ENCODE measurements around the gene USP7. TPM values are rescaled to one million over a fixed set of nuclear protein-coding genes. Genes with fewer than 3 reads are reported as not detected.
"Not testable (repeated sequence)": the region's sequence is repeated elsewhere in the genome, so short reads cannot be mapped to it uniquely, and the experiment has no call there.

The USP7 gene
- total and polyA plus RNA-seq, 2 experiments from 2014 or later, result 38.0 to 40.8 TPM

- Histone ChIP-seq H3K4me2 (no peak overlapping the region), H3K27me3 (no peaks in the 10 kb centered on the region), H2AFZ (no peak overlapping the region), H4K20me1 (ENCODE audit: insufficient read depth, poor library complexity, severe bottlenecking) (no peaks in the 10 kb centered on the region), H3K36me3 (replicated peaks; ENCODE audit: insufficient read depth, low read depth) (no peaks in the 10 kb centered on the region), H3K4me3 (no peak overlapping the region), H3K9me2 (replicated peaks; ENCODE audit: insufficient read depth) (no peaks in the 10 kb centered on the region), H3K79me2 (peaks cover 5% of the 10 kb centered on the region), H3K27ac (no peak overlapping the region), H3K9me3 (ENCODE audit: low read depth) (no peaks in the 10 kb centered on the region), H3K4me1 (ENCODE audit: insufficient read depth) (peaks cover 15% of the 10 kb centered on the region)
- no peak for DNase-seq (ENCODE audit: low spot score)
- 88% methylated on average over 22 of the region's 22 CpGs for WGBS (ENCODE audit: low lambda C conversion rate, missing lambda C conversion rate)
- no peak for TF ChIP-seq EZH2 (IDR thresholded peaks at IDR 0.05; ENCODE audit: borderline replicate concordance)
Observed at GRCh38 chr16:8872967-8873865, 90.5 kb downstream of the USP7 start.

- DNase-seq (ENCODE audit: low spot score), result no peak
- no peak overlapping the region for H3K4me2 ChIP-seq
- H3K79me2 ChIP-seq, result peaks cover 17% of the 10 kb centered on the region
- H3K36me3 ChIP-seq (replicated peaks; ENCODE audit: insufficient read depth, low read depth), result no peaks in the 10 kb centered on the region
- no peaks in the 10 kb centered on the region for H4K20me1 ChIP-seq (ENCODE audit: insufficient read depth, poor library complexity, severe bottlenecking)
- no peaks in the 10 kb centered on the region for H3K9me2 ChIP-seq (replicated peaks; ENCODE audit: insufficient read depth)
- no peak overlapping the region for H2AFZ ChIP-seq
- peaks cover 15% of the 10 kb centered on the region for H3K4me1 ChIP-seq (ENCODE audit: insufficient read depth)
- no peaks in the 10 kb centered on the region for H3K27me3 ChIP-seq
- no peak overlapping the region for H3K27ac ChIP-seq
- 90% methylated on average over 5 of the region's 5 CpGs for WGBS (ENCODE audit: low lambda C conversion rate, missing lambda C conversion rate)
- no peaks in the 10 kb centered on the region for H3K9me3 ChIP-seq (ENCODE audit: low read depth)
- TF ChIP-seq EZH2 (IDR thresholded peaks at IDR 0.05; ENCODE audit: borderline replicate concordance), result no peak
- no peak overlapping the region for H3K4me3 ChIP-seq
Observed at GRCh38 chr16:8872071-8872470, 91.6 kb downstream of the USP7 start.

- peak overlapping the region; percentile 87 for H3K4me2 ChIP-seq
- peak overlapping the region; percentile 17 for H2AFZ ChIP-seq
- peaks cover 38% of the 10 kb centered on the region for H3K79me2 ChIP-seq
- not testable (repeated sequence) for H3K36me3 ChIP-seq (replicated peaks; ENCODE audit: insufficient read depth, low read depth); H3K9me3 ChIP-seq (ENCODE audit: low read depth); H3K9me2 ChIP-seq (replicated peaks; ENCODE audit: insufficient read depth); DNase-seq (ENCODE audit: low spot score); H3K27me3 ChIP-seq; H3K4me3 ChIP-seq
- peak overlapping the region; percentile 45 for H3K27ac ChIP-seq
- peaks cover 30% of the 10 kb centered on the region for H3K4me1 ChIP-seq (ENCODE audit: insufficient read depth)
- peaks cover 11% of the 10 kb centered on the region for H4K20me1 ChIP-seq (ENCODE audit: insufficient read depth, poor library complexity, severe bottlenecking)
- 96% methylated on average over 10 of the region's 10 CpGs for WGBS (ENCODE audit: low lambda C conversion rate, missing lambda C conversion rate)
Observed at GRCh38 chr16:8869988-8870241, 93.8 kb downstream of the USP7 start.

GRCh38 chr16:8869212-8869987, 94.3 kb downstream of the USP7 start:
- peak overlapping the region; percentile 87 for H3K4me2 ChIP-seq
- peak overlapping the region; percentile 17 for H2AFZ ChIP-seq
- 22% methylated on average over 33 of the region's 37 CpGs for WGBS (ENCODE audit: low lambda C conversion rate, missing lambda C conversion rate)
- peaks cover 43% of the 10 kb centered on the region for H3K79me2 ChIP-seq
- H3K27ac ChIP-seq, result peak overlapping the region; percentile 45
- DNase-seq (ENCODE audit: low spot score), result peak; percentile 31
- no peaks in the 10 kb centered on the region for H3K27me3 ChIP-seq
- peak overlapping the region; percentile 13 for H3K4me3 ChIP-seq
- peaks cover 16% of the 10 kb centered on the region for H4K20me1 ChIP-seq (ENCODE audit: insufficient read depth, poor library complexity, severe bottlenecking)
- TF ChIP-seq CTCF (IDR thresholded peaks at IDR 0.05; ENCODE audit: poor library complexity), result no peak
- TF ChIP-seq EZH2 (IDR thresholded peaks at IDR 0.05; ENCODE audit: borderline replicate concordance), result no peak
- no peak for TF ChIP-seq EZH2phosphoT487 (IDR thresholded peaks at IDR 0.05; ENCODE audit: low read depth, severe bottlenecking, unreplicated experiment)
- peaks cover 35% of the 10 kb centered on the region for H3K4me1 ChIP-seq (ENCODE audit: insufficient read depth)
- no peaks in the 10 kb centered on the region for H3K36me3 ChIP-seq (replicated peaks; ENCODE audit: insufficient read depth, low read depth)
- no peaks in the 10 kb centered on the region for H3K9me3 ChIP-seq (ENCODE audit: low read depth)
- H3K9me2 ChIP-seq (replicated peaks; ENCODE audit: insufficient read depth), result no peaks in the 10 kb centered on the region

Measured in hepatocyte (in vitro differentiated cells).